Measurements from ENCODE around the gene CLPSL2.

DNA sequence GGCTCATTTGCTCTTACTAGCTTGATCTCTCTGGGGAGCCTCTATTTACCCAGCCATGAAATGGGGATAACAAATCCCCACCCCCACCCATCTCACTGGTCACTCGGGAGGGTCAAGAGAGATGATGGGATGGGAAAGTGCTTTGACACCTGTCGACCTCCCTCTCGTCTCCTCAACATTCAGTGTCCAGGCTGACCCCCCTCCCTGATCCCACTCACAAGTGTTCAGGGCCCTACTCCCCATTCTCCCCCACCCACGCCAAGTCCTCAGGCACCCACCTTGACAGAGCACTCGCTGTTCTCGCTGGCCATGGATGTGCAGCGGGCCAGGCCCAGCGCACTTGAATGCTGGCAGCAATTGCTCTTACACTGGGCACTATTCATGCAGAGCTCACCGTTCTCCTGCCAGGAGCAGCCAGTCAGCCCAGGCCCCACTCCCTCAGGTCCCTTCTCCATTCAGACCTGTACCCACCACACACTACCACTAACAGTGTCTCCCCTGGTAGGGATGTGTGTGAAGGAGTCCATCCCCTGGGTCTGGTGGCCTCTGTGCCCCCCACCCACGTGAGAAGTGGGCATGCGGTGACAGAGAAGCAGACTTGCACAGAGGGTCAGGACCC is 19.2 kb downstream of the CLPSL2 start:
- TF ChIP-seq, protein P1, sequence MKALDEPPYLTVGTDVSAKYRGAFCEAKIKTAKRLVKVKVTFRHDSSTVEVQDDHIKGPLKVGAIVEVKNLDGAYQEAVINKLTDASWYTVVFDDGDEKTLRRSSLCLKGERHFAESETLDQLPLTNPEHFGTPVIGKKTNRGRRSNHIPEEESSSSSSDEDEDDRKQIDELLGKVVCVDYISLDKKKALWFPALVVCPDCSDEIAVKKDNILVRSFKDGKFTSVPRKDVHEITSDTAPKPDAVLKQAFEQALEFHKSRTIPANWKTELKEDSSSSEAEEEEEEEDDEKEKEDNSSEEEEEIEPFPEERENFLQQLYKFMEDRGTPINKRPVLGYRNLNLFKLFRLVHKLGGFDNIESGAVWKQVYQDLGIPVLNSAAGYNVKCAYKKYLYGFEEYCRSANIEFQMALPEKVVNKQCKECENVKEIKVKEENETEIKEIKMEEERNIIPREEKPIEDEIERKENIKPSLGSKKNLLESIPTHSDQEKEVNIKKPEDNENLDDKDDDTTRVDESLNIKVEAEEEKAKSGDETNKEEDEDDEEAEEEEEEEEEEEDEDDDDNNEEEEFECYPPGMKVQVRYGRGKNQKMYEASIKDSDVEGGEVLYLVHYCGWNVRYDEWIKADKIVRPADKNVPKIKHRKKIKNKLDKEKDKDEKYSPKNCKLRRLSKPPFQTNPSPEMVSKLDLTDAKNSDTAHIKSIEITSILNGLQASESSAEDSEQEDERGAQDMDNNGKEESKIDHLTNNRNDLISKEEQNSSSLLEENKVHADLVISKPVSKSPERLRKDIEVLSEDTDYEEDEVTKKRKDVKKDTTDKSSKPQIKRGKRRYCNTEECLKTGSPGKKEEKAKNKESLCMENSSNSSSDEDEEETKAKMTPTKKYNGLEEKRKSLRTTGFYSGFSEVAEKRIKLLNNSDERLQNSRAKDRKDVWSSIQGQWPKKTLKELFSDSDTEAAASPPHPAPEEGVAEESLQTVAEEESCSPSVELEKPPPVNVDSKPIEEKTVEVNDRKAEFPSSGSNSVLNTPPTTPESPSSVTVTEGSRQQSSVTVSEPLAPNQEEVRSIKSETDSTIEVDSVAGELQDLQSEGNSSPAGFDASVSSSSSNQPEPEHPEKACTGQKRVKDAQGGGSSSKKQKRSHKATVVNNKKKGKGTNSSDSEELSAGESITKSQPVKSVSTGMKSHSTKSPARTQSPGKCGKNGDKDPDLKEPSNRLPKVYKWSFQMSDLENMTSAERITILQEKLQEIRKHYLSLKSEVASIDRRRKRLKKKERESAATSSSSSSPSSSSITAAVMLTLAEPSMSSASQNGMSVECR (CRISPR knock-in tag; IDR thresholded peaks at IDR 0.05; ENCODE audit: borderline replicate concordance) = no peak
- TF ChIP-seq NR3C1 (CRISPR knock-in tag; conservative IDR thresholded peaks at IDR 0.05; ENCODE audit: low read depth) (no peak), FOXJ3 (CRISPR knock-in tag; IDR thresholded peaks at IDR 0.05; ENCODE audit: borderline replicate concordance) (no peak), ZNF121 (CRISPR knock-in tag; IDR thresholded peaks at IDR 0.05) (no peak), ZNF416 (CRISPR knock-in tag; IDR thresholded peaks at IDR 0.05) (no peak), SP1 (CRISPR knock-in tag; conservative IDR thresholded peaks at IDR 0.05) (no peak)
- TF ChIP-seq, protein P2, sequence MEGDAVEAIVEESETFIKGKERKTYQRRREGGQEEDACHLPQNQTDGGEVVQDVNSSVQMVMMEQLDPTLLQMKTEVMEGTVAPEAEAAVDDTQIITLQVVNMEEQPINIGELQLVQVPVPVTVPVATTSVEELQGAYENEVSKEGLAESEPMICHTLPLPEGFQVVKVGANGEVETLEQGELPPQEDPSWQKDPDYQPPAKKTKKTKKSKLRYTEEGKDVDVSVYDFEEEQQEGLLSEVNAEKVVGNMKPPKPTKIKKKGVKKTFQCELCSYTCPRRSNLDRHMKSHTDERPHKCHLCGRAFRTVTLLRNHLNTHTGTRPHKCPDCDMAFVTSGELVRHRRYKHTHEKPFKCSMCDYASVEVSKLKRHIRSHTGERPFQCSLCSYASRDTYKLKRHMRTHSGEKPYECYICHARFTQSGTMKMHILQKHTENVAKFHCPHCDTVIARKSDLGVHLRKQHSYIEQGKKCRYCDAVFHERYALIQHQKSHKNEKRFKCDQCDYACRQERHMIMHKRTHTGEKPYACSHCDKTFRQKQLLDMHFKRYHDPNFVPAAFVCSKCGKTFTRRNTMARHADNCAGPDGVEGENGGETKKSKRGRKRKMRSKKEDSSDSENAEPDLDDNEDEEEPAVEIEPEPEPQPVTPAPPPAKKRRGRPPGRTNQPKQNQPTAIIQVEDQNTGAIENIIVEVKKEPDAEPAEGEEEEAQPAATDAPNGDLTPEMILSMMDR (IDR thresholded peaks at IDR 0.05) = no peak
- TF ChIP-seq, protein P3, sequence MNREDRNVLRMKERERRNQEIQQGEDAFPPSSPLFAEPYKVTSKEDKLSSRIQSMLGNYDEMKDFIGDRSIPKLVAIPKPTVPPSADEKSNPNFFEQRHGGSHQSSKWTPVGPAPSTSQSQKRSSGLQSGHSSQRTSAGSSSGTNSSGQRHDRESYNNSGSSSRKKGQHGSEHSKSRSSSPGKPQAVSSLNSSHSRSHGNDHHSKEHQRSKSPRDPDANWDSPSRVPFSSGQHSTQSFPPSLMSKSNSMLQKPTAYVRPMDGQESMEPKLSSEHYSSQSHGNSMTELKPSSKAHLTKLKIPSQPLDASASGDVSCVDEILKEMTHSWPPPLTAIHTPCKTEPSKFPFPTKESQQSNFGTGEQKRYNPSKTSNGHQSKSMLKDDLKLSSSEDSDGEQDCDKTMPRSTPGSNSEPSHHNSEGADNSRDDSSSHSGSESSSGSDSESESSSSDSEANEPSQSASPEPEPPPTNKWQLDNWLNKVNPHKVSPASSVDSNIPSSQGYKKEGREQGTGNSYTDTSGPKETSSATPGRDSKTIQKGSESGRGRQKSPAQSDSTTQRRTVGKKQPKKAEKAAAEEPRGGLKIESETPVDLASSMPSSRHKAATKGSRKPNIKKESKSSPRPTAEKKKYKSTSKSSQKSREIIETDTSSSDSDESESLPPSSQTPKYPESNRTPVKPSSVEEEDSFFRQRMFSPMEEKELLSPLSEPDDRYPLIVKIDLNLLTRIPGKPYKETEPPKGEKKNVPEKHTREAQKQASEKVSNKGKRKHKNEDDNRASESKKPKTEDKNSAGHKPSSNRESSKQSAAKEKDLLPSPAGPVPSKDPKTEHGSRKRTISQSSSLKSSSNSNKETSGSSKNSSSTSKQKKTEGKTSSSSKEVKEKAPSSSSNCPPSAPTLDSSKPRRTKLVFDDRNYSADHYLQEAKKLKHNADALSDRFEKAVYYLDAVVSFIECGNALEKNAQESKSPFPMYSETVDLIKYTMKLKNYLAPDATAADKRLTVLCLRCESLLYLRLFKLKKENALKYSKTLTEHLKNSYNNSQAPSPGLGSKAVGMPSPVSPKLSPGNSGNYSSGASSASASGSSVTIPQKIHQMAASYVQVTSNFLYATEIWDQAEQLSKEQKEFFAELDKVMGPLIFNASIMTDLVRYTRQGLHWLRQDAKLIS (CRISPR knock-in tag; IDR thresholded peaks at IDR 0.05; ENCODE audit: borderline replicate concordance) = no peak
- TF ChIP-seq, protein P4, sequence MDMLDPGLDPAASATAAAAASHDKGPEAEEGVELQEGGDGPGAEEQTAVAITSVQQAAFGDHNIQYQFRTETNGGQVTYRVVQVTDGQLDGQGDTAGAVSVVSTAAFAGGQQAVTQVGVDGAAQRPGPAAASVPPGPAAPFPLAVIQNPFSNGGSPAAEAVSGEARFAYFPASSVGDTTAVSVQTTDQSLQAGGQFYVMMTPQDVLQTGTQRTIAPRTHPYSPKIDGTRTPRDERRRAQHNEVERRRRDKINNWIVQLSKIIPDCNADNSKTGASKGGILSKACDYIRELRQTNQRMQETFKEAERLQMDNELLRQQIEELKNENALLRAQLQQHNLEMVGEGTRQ (CRISPR knock-in tag; IDR thresholded peaks at IDR 0.05) = no peak
- TF ChIP-seq, protein P5, sequence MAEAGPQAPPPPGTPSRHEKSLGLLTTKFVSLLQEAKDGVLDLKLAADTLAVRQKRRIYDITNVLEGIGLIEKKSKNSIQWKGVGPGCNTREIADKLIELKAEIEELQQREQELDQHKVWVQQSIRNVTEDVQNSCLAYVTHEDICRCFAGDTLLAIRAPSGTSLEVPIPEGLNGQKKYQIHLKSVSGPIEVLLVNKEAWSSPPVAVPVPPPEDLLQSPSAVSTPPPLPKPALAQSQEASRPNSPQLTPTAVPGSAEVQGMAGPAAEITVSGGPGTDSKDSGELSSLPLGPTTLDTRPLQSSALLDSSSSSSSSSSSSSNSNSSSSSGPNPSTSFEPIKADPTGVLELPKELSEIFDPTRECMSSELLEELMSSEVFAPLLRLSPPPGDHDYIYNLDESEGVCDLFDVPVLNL (CRISPR knock-in tag; IDR thresholded peaks at IDR 0.05; ENCODE audit: borderline replicate concordance, low read depth) = no peak
